C4-2B (cell line): ENCODE results near the gene GCNT3.

ENCODE experiments used
- H3K27ac ChIP-seq: fragments of 450-650 bp; 2 replicates; pipeline ENCODE4 v1.5.1; 2017
- CTCF ChIP-seq: fragments of 450-650 bp; conservative IDR thresholded peaks from 2 replicates; pipeline ENCODE4 v1.5.1; 2017; ENCODE audit warnings: mild to moderate bottlenecking
- ZFX ChIP-seq: fragments of 450-650 bp; IDR thresholded peaks from 2 replicates; pipeline ENCODE4 v1.6.1; 2017

GCNT3 gene

GRCh38 chr15:59583088-59583487 is 28.5 kb upstream of the GCNT3 start:
- H3K27ac ChIP-seq: no peak overlapping the region
- TF ChIP-seq ZFX (no peak), CTCF (no peak)

GRCh38 chr15:59587085-59587826 is 24.3 kb upstream of the GCNT3 start:
- peak overlapping the region; percentile 68 for H3K27ac ChIP-seq
- TF ChIP-seq ZFX (no peak), CTCF (no peak)

GRCh38 chr15:59590027-59590426 is 21.6 kb upstream of the GCNT3 start:
- H3K27ac ChIP-seq: peak overlapping the region; percentile 41; the same call in 1 of the 2 replicates
- TF ChIP-seq CTCF (no peak), ZFX (no peak)

- H3K27ac ChIP-seq: peak overlapping the region; percentile 41; the same call in 1 of the 2 replicates
- TF ChIP-seq ZFX: no peak
- TF ChIP-seq CTCF: no peak
Measured at GRCh38 chr15:59591356-59591755, 20.2 kb upstream of the GCNT3 start.

- no peak overlapping the region for H3K27ac ChIP-seq
- TF ChIP-seq ZFX: no peak
- TF ChIP-seq CTCF: no peak
Measured at GRCh38 chr15:59594493-59594942, 17.1 kb upstream of the GCNT3 start.

- TF ChIP-seq CTCF (no peak), ZFX (no peak)
- H3K27ac ChIP-seq: no peak overlapping the region
Measured at GRCh38 chr15:59594991-59595390, 16.6 kb upstream of the GCNT3 start.

- no peak overlapping the region for H3K27ac ChIP-seq
- TF ChIP-seq CTCF (no peak), ZFX (no peak)
Measured at GRCh38 chr15:59595434-59595915, 16.1 kb upstream of the GCNT3 start.
